BLaER1 (cell line): ENCODE data around the gene GNAQ.

Source experiments
- H3K27ac ChIP-seq: shearing (Covaris generic); formaldehyde crosslinking; 2 replicates; pipeline ENCODE4 v1.8.1; 2022
- H3K27me3 ChIP-seq: shearing (Covaris generic); formaldehyde crosslinking; 2 replicates; pipeline ENCODE4 v1.8.1; 2022
- H3K36me3 ChIP-seq: shearing (Covaris generic); formaldehyde crosslinking; 2 replicates; pipeline ENCODE4 v1.8.1; 2022
- H3K4me1 ChIP-seq: shearing (Covaris generic); formaldehyde crosslinking; 2 replicates; pipeline ENCODE4 v1.8.1; 2022
- H3K4me2 ChIP-seq: shearing (Covaris generic); formaldehyde crosslinking; 2 replicates; pipeline ENCODE4 v1.8.1; 2022
- H3K4me3 ChIP-seq: shearing (Covaris generic); formaldehyde crosslinking; 2 replicates; pipeline ENCODE4 v1.8.1; 2022
- H3K9ac ChIP-seq: shearing (Covaris generic); formaldehyde crosslinking; 2 replicates; pipeline ENCODE4 v1.8.1; 2022
- H3K9me3 ChIP-seq: shearing (Covaris generic); formaldehyde crosslinking; 2 replicates; pipeline ENCODE4 v1.8.1; 2022
- H4K20me1 ChIP-seq: shearing (Covaris generic); formaldehyde crosslinking; 2 replicates; pipeline ENCODE4 v1.8.1; 2022
- Cebpa-rat ChIP-seq: shearing (Covaris generic); IDR thresholded peaks from 2 replicates; pipeline ENCODE4 v1.8.1; 2022

GNAQ gene

DNA sequence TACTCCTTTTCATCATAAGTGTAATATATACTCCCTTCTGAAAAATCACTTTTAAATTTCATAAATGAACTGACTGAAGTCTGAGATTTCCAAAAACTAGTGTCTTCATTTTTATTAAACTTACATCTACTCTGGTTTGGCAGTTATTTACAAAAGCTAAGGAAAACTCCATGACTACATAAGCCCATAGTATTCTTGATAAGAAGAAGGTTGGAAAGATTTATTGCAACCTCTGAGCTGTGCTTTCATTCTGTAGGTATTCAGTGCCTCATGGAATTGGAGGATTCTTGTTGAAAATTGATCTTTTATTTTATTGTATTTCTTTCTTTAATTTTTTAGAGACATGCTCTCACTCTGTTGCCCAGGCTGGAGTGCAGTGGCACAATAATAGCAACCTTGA, 41.7 kb downstream of the GNAQ start:
- H3K4me2 ChIP-seq, result no peak overlapping the region
- 0 out of 2 replicates have a peak, but pooled peaks cover 4% of the 10 kb centered on the region for H3K9me3 ChIP-seq
- H3K9ac ChIP-seq, result no peak overlapping the region
- TF ChIP-seq Cebpa-rat, result no peak
- peaks cover 10% of the 10 kb centered on the region for H3K4me1 ChIP-seq
- no peak overlapping the region for H3K4me3 ChIP-seq
- H3K36me3 ChIP-seq, result peaks cover 16% of the 10 kb centered on the region; the same call in 1 of the 2 replicates
- H3K27me3 ChIP-seq, result no peaks in the 10 kb centered on the region
- H4K20me1 ChIP-seq, result no peaks in the 10 kb centered on the region; the same call in 1 of the 2 replicates
- no peak overlapping the region for H3K27ac ChIP-seq

DNA sequence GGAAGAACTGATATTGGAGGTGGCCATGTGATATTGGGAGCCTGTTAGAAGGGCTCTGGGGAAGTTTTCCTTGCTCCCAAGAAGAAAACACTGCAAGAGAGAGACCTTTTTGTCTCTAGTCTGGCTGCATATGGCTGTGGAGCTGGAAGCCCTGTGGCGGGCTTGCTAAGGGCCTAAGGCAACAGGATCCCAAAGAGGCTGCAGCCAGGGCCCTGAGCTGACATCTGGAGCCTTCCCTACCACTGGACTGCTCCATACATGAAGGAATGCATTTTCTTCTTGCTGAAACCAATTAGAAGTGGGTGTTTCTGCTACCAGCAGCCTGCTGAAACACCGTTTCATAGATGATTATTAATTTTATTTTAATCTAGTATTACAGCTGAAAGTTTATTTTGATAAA, 42.2 kb downstream of the GNAQ start:
- Histone ChIP-seq H3K9ac (no peak overlapping the region), H3K27ac (no peak overlapping the region), H3K9me3 (0 out of 2 replicates have a peak, but pooled peaks cover 4% of the 10 kb centered on the region), H3K36me3 (peaks cover 16% of the 10 kb centered on the region; the same call in 1 of the 2 replicates), H4K20me1 (no peaks in the 10 kb centered on the region; the same call in 1 of the 2 replicates), H3K4me3 (no peak overlapping the region), H3K27me3 (no peaks in the 10 kb centered on the region), H3K4me2 (no peak overlapping the region), H3K4me1 (peaks cover 10% of the 10 kb centered on the region)
- TF ChIP-seq Cebpa-rat, result no peak

DNA sequence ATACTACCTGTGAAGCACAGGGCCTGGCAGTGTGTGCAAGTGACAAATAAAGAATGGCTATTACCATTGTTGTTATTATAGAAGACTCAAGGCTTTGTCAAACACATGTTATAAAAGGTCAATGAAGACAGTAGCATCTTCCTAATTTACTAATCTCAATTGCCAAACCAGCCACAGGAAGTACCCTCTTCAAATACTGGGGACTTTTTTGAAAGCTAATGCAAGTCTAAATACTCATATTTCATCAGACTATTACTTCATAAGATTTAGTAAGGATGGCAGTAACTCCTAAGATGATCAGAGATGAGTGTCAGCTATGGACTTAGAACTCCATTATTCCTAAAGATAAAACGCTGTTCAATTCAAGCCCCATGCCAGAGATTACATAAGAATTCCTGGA, 43.0 kb downstream of the GNAQ start:
- no peak for TF ChIP-seq Cebpa-rat
- Histone ChIP-seq H3K36me3 (peaks cover 16% of the 10 kb centered on the region; the same call in 1 of the 2 replicates), H3K4me3 (no peak overlapping the region), H3K4me2 (no peak overlapping the region), H3K27me3 (no peaks in the 10 kb centered on the region), H3K9me3 (0 out of 2 replicates have a peak, but pooled peaks cover 4% of the 10 kb centered on the region), H3K27ac (no peak overlapping the region), H4K20me1 (no peaks in the 10 kb centered on the region; the same call in 1 of the 2 replicates), H3K9ac (no peak overlapping the region), H3K4me1 (peaks cover 12% of the 10 kb centered on the region)

DNA sequence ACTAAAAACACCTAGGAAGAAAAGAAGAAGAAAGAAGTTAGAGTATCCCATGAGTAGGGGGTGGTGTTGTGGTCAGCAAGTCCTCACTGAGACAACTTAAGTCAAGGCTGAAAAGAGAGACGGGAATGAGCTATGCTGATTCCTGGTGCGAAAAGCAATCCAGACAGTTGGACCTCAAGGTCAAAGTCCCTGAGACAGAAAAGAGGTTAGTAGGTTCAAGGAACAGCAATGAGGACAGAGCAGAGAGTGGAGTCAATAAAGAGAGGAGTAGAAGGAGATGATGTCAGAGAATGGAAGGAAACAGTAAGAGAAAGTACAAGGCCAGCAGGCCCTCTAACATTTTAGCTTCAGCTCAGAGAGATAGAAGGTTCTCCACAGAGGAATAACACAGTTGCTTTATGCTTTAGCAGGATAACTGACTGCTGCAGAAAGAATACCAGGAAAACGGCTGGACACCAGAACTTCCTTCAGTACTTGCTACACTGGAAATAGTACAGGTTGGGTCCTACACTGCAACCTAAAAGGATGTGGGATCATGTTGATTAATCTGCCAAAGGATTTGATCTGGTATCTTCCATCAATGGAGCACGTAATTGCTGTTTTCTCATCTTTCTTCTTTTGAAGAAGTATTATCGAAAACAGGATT, 43.6 kb downstream of the GNAQ start:
- H3K4me1 ChIP-seq, result peaks cover 18% of the 10 kb centered on the region
- H3K9ac ChIP-seq, result no peak overlapping the region
- no peaks in the 10 kb centered on the region for H3K27me3 ChIP-seq
- H3K4me3 ChIP-seq, result no peak overlapping the region
- peaks cover 16% of the 10 kb centered on the region; the same call in 1 of the 2 replicates for H3K36me3 ChIP-seq
- 0 out of 2 replicates have a peak, but pooled peaks cover 4% of the 10 kb centered on the region for H3K9me3 ChIP-seq
- TF ChIP-seq Cebpa-rat, result no peak
- H3K4me2 ChIP-seq, result no peak overlapping the region
- no peaks in the 10 kb centered on the region; the same call in 1 of the 2 replicates for H4K20me1 ChIP-seq
- H3K27ac ChIP-seq, result no peak overlapping the region

DNA sequence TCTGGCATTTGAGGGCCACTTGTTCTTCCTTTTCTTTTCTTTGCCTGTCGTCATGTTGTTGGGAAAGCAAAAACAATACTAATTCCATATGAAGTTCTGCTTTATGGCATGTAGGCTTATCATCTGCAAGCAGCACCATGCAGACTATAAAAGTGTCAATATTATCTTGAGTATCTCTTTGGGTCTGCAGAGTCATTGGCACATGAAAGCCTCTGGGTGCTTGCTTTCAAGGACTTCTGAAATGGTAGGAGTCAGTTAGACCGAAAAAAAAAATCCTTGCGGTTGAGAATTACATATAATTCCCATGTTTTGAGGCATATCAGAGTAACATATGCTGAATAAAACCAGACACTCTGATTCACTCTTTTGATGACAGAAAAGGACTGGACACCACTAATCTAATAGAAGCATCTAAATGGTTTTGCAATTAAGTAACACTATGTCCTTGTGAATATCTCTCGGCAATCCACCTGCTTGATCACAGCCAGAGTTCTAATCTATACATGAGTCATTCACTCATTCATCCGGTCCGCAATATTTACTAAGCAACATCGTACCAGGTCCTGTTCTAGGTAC, 44.4 kb downstream of the GNAQ start:
- Histone ChIP-seq H4K20me1 (no peaks in the 10 kb centered on the region; the same call in 1 of the 2 replicates), H3K4me3 (no peak overlapping the region), H3K36me3 (peaks cover 10% of the 10 kb centered on the region; the same call in 1 of the 2 replicates), H3K27ac (no peak overlapping the region), H3K27me3 (no peaks in the 10 kb centered on the region), H3K4me1 (peaks cover 27% of the 10 kb centered on the region), H3K4me2 (no peak overlapping the region), H3K9ac (no peak overlapping the region), H3K9me3 (no peaks in the 10 kb centered on the region)
- TF ChIP-seq Cebpa-rat, result no peak

DNA sequence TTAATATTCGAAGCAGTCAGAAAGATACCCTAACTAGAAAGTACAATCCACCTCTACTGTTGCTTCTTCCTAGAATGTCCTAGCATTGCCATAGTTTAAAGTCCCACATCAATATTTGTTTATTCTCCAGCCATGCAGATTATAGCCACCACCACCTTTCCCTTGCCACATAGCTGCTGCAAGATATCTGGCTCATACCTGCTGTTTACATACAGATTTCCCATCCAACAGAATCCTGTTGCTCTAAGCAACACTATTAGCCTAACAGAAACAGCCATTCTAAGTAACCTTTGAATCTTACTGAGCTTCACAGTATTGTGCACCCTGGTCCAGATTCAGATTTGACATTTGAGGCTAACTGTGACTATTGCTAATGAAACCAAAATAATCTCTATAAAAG, 45.6 kb downstream of the GNAQ start:
- Histone ChIP-seq H4K20me1 (peaks cover 5% of the 10 kb centered on the region; the same call in 1 of the 2 replicates), H3K36me3 (0 out of 2 replicates have a peak, but pooled peaks cover 5% of the 10 kb centered on the region), H3K9me3 (no peaks in the 10 kb centered on the region), H3K4me3 (no peak overlapping the region), H3K27me3 (no peaks in the 10 kb centered on the region), H3K9ac (no peak overlapping the region), H3K4me1 (peaks cover 29% of the 10 kb centered on the region), H3K27ac (no peak overlapping the region), H3K4me2 (no peak overlapping the region)
- no peak for TF ChIP-seq Cebpa-rat

DNA sequence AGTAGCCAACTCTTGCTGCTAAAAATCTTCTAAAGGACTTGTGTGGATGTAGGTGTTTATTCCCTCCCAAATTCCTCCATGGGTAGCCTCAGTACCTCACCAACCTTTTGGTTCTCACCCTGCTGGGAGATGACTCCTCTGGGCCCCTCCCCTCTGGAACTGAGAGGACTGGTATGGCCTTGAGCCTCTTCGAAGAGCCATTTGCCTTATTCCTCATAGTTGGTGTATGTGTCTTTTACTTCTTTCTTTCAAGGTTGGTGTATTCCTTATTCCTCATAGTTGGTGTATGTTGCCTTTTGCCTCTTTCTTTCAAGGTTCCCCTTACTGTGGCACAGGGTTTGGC, 48.3 kb downstream of the GNAQ start:
- H3K27me3 ChIP-seq, result no peaks in the 10 kb centered on the region
- H4K20me1 ChIP-seq, result peaks cover 6% of the 10 kb centered on the region; the same call in 1 of the 2 replicates
- H3K36me3 ChIP-seq, result 0 out of 2 replicates have a peak, but pooled peaks cover 5% of the 10 kb centered on the region
- H3K4me2 ChIP-seq, result peak overlapping the region; percentile 69; the same call in 1 of the 2 replicates
- H3K4me3 ChIP-seq, result no peak overlapping the region
- H3K9ac ChIP-seq, result no peak overlapping the region
- H3K27ac ChIP-seq, result no peak overlapping the region
- peaks cover 45% of the 10 kb centered on the region for H3K4me1 ChIP-seq
- no peaks in the 10 kb centered on the region for H3K9me3 ChIP-seq
- TF ChIP-seq Cebpa-rat, result no peak

DNA sequence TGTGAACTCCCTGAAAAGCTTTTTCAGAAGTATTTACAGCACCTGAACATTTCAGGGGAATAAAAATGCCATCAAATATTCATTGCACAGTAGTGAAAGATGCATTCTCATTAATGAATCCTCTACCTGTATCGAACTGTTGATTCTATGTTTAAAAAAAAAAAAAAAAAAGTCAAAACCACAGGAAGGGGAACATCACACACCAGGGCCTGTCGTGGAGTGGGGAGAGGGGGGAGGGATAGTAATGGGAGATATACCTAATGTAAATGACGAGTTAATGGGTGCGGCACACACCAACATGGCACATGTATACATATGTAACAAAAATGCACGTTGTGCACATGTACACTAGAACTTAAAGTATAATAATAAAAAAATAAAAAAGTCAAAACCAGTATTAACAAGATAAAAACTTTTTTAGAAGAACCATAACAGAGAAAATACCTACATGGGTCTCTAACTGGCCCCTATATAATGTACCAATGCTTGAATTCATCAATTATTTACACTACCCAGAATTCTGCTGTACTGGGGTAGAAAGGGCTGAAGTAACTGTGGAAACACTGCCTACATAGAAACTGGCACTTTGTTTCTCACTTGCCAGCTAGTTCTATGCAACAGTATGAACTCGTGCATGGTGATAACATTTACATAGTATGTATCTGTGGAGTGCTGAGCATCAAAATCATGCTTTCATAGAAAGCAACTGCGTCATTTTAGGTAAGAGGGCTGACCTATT, 48.9 kb downstream of the GNAQ start:
- H3K4me3 ChIP-seq, result no peak overlapping the region
- H3K27me3 ChIP-seq, result no peaks in the 10 kb centered on the region
- peaks cover 51% of the 10 kb centered on the region for H3K4me1 ChIP-seq
- peaks cover 6% of the 10 kb centered on the region; the same call in 1 of the 2 replicates for H4K20me1 ChIP-seq
- TF ChIP-seq Cebpa-rat, result no peak
- no peaks in the 10 kb centered on the region for H3K36me3 ChIP-seq
- peak overlapping the region; percentile 69 for H3K4me2 ChIP-seq
- H3K9ac ChIP-seq, result no peak overlapping the region
- H3K27ac ChIP-seq, result no peak overlapping the region
- no peaks in the 10 kb centered on the region for H3K9me3 ChIP-seq

DNA sequence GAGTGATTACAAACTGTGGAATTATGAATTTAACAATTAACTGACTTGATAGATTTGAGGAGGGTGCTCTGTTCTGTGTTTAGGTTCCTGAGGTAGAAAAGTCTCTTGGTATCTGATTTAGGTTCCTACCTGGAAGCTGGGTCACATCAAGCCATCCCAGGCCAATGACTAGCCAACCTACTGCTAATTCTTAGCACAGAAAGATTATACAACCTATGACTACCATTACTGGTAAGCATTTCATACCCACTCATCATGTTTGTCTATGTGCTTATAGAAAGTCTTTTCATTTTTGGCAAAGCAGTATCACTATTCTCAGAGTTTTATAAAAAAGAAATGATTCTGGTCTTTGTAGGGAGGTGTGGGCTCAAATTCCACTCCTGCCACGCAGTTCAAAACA, 49.7 kb downstream of the GNAQ start:
- Histone ChIP-seq H3K4me3 (no peak overlapping the region), H3K9ac (no peak overlapping the region), H3K27me3 (no peaks in the 10 kb centered on the region), H3K4me2 (peak overlapping the region; percentile 69), H3K27ac (no peak overlapping the region), H3K36me3 (no peaks in the 10 kb centered on the region), H3K4me1 (peaks cover 59% of the 10 kb centered on the region), H3K9me3 (no peaks in the 10 kb centered on the region), H4K20me1 (peaks cover 6% of the 10 kb centered on the region; the same call in 1 of the 2 replicates)
- no peak for TF ChIP-seq Cebpa-rat
